ENCODE data around the gene PAOX.
A peak's percentile ranks its signal among the peaks of the same experiment; 100 is the strongest.

PAOX gene

GRCh38 chr10:133349577-133350011, 29.5 kb upstream of the PAOX start:
- DNase-seq (ENCODE audit: low spot score) = no peak
- ATAC-seq (ENCODE audit: low read depth) = peak; percentile 1; the same call in 2 of the 3 replicates
- TF ChIP-seq CTCF (IDR thresholded peaks at IDR 0.05; ENCODE audit: poor library complexity, severe bottlenecking) = no peak

GRCh38 chr10:133350283-133350949, 28.6 kb upstream of the PAOX start:
- Histone ChIP-seq H3K9me3 (ENCODE audit: severe bottlenecking) (no peaks in the 10 kb centered on the region), H3K27ac (ENCODE audit: poor library complexity, severe bottlenecking) (no peak overlapping the region), H3K27me3 (ENCODE audit: insufficient read depth, poor library complexity, severe bottlenecking) (no peaks in the 10 kb centered on the region), H3K36me3 (ENCODE audit: low read depth) (0 out of 2 replicates have a peak, but pooled peaks cover 2% of the 10 kb centered on the region), H3K4me3 (ENCODE audit: severe bottlenecking) (no peak overlapping the region), H3K4me1 (ENCODE audit: insufficient read depth, poor library complexity, severe bottlenecking) (no peaks in the 10 kb centered on the region)
- no peak for TF ChIP-seq CTCF (IDR thresholded peaks at IDR 0.05; ENCODE audit: poor library complexity, severe bottlenecking)
- ATAC-seq (ENCODE audit: low read depth) (peak; percentile 11; the same call in 2 of the 3 replicates), DNase-seq (ENCODE audit: low spot score) (no peak)

More at GRCh38 chr10:133349577-133350011, 29.5 kb upstream of the PAOX start:
- H3K36me3 ChIP-seq (ENCODE audit: low read depth) = no peaks in the 10 kb centered on the region
- no peaks in the 10 kb centered on the region for H3K9me3 ChIP-seq (ENCODE audit: severe bottlenecking)
- no peaks in the 10 kb centered on the region for H3K4me1 ChIP-seq (ENCODE audit: insufficient read depth, poor library complexity, severe bottlenecking)
- no peaks in the 10 kb centered on the region for H3K27me3 ChIP-seq (ENCODE audit: insufficient read depth, poor library complexity, severe bottlenecking)
- no peak overlapping the region for H3K27ac ChIP-seq (ENCODE audit: poor library complexity, severe bottlenecking)
- H3K4me3 ChIP-seq (ENCODE audit: severe bottlenecking) = no peak overlapping the region

- peaks cover 4% of the 10 kb centered on the region; the same call in 1 of the 2 replicates for H3K36me3 ChIP-seq (ENCODE audit: low read depth)
- ATAC-seq (ENCODE audit: low read depth) (peak; percentile 16; the same call in 2 of the 3 replicates), DNase-seq (ENCODE audit: low spot score) (no peak)
- H3K27ac ChIP-seq (ENCODE audit: poor library complexity, severe bottlenecking) = no peak overlapping the region
- no peaks in the 10 kb centered on the region for H3K9me3 ChIP-seq (ENCODE audit: severe bottlenecking)
- TF ChIP-seq CTCF (IDR thresholded peaks at IDR 0.05; ENCODE audit: poor library complexity, severe bottlenecking) = no peak
- no peaks in the 10 kb centered on the region for H3K27me3 ChIP-seq (ENCODE audit: insufficient read depth, poor library complexity, severe bottlenecking)
- no peaks in the 10 kb centered on the region for H3K4me1 ChIP-seq (ENCODE audit: insufficient read depth, poor library complexity, severe bottlenecking)
- no peak overlapping the region for H3K4me3 ChIP-seq (ENCODE audit: severe bottlenecking)
Measured at GRCh38 chr10:133350950-133351329, 28.1 kb upstream of the PAOX start.

GRCh38 chr10:133351408-133352318, 27.4 kb upstream of the PAOX start:
- Histone ChIP-seq H3K4me1 (ENCODE audit: insufficient read depth, poor library complexity, severe bottlenecking) (no peaks in the 10 kb centered on the region), H3K27ac (ENCODE audit: poor library complexity, severe bottlenecking) (no peak overlapping the region), H3K36me3 (ENCODE audit: low read depth) (peaks cover 8% of the 10 kb centered on the region; the same call in 1 of the 2 replicates), H3K27me3 (ENCODE audit: insufficient read depth, poor library complexity, severe bottlenecking) (no peaks in the 10 kb centered on the region), H3K9me3 (ENCODE audit: severe bottlenecking) (no peaks in the 10 kb centered on the region), H3K4me3 (ENCODE audit: severe bottlenecking) (no peak overlapping the region)
- TF ChIP-seq CTCF (IDR thresholded peaks at IDR 0.05; ENCODE audit: poor library complexity, severe bottlenecking) = no peak
- DNase-seq (ENCODE audit: low spot score) (no peak), ATAC-seq (ENCODE audit: low read depth) (no peak; the same call in 2 of the 3 replicates)

Measured in RWPE2 (cell line).